Subcutaneous abdominal adipose tissue (tissue), 5 donors: Measurements from ENCODE around the gene RGS13.

Experiments
- H3K27ac ChIP-seq: one replicate; pipeline ENCODE4 v1.7.0; 2013; ENCODE audit warnings: low read depth, mild to moderate bottlenecking, inconsistent platforms, low read length, moderate library complexity
- H3K27me3 ChIP-seq, 5 donors: one replicate each; pipeline ENCODE4 v1.7.0; 2013; ENCODE audit warnings: low read length in 5 of 5, inconsistent platforms in 1 of 5; ENCODE audit not compliant: control insufficient read depth in 5 of 5, insufficient read depth in 4 of 5
- H3K36me3 ChIP-seq, 5 donors: one replicate each; pipeline ENCODE4 v1.7.0; 2013; ENCODE audit warnings: low read length in 5 of 5; ENCODE audit not compliant: control insufficient read depth in 5 of 5, insufficient read depth in 5 of 5
- H3K4me1 ChIP-seq, 5 donors: one replicate each; pipeline ENCODE4 v1.7.0; 2013; ENCODE audit warnings: low read length in 5 of 5, mild to moderate bottlenecking in 3 of 5, moderate library complexity in 1 of 5; ENCODE audit not compliant: control insufficient read depth in 5 of 5, insufficient read depth in 5 of 5
- H3K4me3 ChIP-seq, 5 donors: one replicate each; pipeline ENCODE4 v1.7.0; 2013; ENCODE audit warnings: low read length in 5 of 5, low read depth in 1 of 5
- H3K9ac ChIP-seq, 5 donors: one replicate each; pipeline ENCODE4 v1.7.0; 2013; ENCODE audit warnings: low read length in 5 of 5, mild to moderate bottlenecking in 4 of 5, moderate library complexity in 3 of 5
- H3K9me3 ChIP-seq, 5 donors: one replicate each; pipeline ENCODE4 v1.7.0; 2013; ENCODE audit warnings: low read length in 5 of 5; ENCODE audit not compliant: control insufficient read depth in 5 of 5
- donor health status: healthy.
- donor health status: healthy.
- donor health status: healthy.
- donor health status: healthy.
- donor health status: healthy.

RGS13 gene

DNA sequence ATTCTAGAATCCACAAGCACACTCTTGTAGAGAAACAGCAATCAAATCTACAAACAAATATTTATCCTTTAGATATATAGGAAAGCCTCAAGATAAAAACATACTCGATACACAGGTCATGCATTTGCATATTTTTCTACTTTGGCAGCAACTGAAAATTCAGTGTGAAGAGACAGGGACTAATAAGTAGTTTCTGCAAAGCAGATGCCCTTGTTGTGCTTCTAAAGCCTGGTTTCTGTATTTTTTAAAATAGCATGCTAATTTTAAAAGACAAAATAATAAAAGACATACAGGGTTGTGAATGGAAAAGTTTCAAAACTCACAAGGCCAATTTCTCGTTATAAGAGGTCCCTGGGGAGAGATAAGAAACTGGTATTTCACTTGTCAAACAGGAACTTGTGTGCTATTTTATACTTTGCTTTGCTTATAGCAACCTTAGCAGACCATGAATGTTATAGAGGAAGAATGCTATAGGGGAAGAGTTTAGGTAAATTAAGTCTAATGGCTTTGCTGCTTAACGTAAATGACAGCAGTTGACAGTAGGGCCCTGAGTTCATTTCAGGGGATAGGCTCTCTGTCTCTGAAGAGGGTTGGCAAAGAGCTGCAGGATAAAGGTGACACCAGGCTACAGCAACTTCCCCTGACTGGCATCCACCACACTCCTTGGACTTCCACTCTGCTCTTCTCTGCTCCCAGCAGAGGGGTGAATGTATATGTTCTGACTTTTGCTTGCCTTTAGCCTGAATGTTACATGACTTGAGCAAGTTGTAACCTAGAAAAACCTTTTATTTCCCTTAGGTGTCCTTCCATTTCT lies 9.4 kb upstream of the RGS13 start:
- no peak overlapping the region for H3K9ac ChIP-seq
- peaks cover 0 to 37% (median 23%) of the 10 kb centered on the region in 5 donors for H3K4me1 ChIP-seq
- H3K4me3 ChIP-seq, result peak overlapping the region in 2 of 5 donors; percentile 4 to 22
- H3K27me3 ChIP-seq, result no peaks in the 10 kb centered on the region
- no peaks in the 10 kb centered on the region for H3K9me3 ChIP-seq
- no peaks in the 10 kb centered on the region for H3K36me3 ChIP-seq
- no peak overlapping the region for H3K27ac ChIP-seq

DNA sequence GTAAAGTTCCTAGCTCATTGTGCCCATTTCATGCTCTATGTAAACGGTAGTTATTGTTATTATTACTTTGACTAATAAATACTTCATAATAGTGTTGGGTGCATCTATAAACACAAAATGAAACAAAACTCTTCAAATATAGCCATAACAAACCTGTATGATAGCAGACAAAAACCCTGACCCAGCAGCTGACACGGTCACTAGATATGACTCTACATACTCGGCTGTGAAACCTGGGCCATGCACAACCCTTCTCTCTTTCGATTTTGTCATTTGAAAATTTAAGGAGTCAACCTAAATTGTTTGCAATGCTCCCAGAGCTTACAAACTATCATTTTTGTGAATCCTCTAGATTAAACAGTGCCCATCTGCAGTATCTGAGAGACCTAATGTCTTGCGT lies 8.0 kb upstream of the RGS13 start:
- Histone ChIP-seq H3K4me3 (no peak overlapping the region), H3K27ac (peak overlapping the region; percentile 42), H3K4me1 (peaks cover 0 to 37% (median 23%) of the 10 kb centered on the region in 5 donors), H3K27me3 (no peaks in the 10 kb centered on the region), H3K36me3 (no peaks in the 10 kb centered on the region), H3K9ac (no peak overlapping the region), H3K9me3 (no peaks in the 10 kb centered on the region)

DNA sequence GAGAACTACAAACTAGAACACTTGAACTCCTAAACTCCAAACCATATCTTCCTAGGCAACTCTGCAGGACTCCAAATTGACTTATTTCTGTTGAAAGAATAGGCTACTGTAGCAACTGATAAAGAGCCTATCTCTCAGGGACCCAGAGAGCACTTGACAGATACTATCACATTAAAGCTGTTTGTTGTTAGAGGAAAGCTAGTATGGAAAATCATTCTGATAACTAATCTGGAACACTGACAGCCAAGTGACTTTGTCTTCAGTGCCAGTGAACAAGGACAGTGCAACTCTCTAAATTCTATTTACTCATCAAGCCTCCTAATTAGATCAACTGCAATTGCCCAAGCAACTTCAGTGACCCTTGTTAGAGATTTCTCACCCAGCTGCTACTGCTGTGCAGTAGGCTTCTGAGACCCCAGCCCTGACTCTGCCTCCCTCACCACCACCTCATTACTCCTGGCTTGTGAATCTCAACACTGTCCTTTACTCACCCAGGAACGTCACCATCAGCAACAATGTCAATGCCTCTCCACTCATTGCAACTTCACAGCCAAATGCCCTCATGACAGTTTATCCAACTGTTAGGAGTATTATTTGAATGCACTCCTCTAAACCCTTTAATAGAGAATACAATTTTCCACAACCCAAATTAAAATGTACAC lies 7.4 kb upstream of the RGS13 start:
- H3K4me3 ChIP-seq, result no peak overlapping the region
- no peaks in the 10 kb centered on the region for H3K27me3 ChIP-seq
- no peaks in the 10 kb centered on the region for H3K36me3 ChIP-seq
- H3K9ac ChIP-seq, result no peak overlapping the region
- H3K27ac ChIP-seq, result peak overlapping the region; percentile 42
- H3K9me3 ChIP-seq, result no peaks in the 10 kb centered on the region
- H3K4me1 ChIP-seq, result peaks cover 0 to 37% (median 23%) of the 10 kb centered on the region in 5 donors

DNA sequence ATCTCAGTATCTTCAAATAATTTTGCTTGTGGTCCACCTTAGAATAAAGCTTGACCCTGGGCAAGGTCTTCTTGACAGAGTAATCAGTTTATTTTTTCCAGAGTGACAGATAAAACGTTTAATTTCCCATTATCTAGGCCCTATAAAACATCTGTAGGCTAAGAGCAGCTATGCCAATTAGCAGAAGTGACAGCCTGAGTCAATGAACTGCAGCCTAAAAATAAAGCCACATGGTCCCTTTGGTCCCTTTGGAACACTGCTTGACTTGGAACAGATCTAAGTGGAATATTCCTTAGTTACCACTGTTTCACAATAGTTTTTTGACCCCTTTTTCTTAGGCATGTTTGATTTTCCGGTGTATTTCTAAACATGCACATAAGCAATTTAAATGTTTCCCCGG lies 6.3 kb upstream of the RGS13 start:
- peaks cover 0 to 37% (median 23%) of the 10 kb centered on the region in 5 donors for H3K4me1 ChIP-seq
- no peaks in the 10 kb centered on the region for H3K9me3 ChIP-seq
- H3K36me3 ChIP-seq, result no peaks in the 10 kb centered on the region
- peak overlapping the region; percentile 42 for H3K27ac ChIP-seq
- no peak overlapping the region for H3K9ac ChIP-seq
- H3K27me3 ChIP-seq, result no peaks in the 10 kb centered on the region
- peak overlapping the region in 1 of 5 donors; percentile 1 for H3K4me3 ChIP-seq

DNA sequence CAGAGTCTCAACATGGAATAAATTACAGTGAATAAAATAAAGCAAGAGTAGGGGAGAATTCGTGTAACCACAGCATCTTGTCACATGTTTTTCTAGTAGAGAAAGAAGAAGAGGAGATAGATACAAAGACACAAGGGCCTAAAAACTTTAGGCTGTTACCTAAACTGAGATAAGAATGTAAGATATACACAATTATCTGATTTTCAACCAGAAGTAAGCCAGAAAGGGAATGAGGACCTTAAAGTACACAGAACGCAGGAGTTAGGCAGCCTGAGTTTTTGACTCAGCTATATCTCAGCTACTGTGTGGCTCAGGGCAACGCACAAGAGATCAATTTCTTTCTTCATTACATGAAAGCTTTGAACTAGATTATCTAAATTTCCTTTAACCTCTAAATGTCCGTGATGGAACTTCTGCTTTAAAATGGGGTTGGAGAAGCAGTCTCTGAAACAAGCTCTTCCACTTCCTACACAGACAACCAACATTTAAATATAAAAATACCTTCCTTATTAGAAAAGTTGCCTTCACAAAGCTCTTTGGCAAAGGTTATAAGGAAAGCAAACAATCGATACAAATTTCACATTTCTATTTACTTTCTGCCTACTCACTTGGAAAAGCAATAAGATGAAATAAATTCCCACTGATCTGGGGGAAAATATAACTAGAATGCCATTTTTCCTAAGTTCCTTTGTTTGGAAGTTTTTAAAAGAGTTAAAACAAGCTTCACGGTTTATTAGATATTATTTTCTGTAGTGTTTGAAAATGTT lies 5.2 kb upstream of the RGS13 start:
- H3K36me3 ChIP-seq, result no peaks in the 10 kb centered on the region
- no peaks in the 10 kb centered on the region for H3K9me3 ChIP-seq
- H3K4me1 ChIP-seq, result peaks cover 0 to 37% (median 23%) of the 10 kb centered on the region in 5 donors
- H3K27ac ChIP-seq, result no peak overlapping the region
- H3K27me3 ChIP-seq, result no peaks in the 10 kb centered on the region
- H3K4me3 ChIP-seq, result no peak overlapping the region
- H3K9ac ChIP-seq, result no peak overlapping the region

DNA sequence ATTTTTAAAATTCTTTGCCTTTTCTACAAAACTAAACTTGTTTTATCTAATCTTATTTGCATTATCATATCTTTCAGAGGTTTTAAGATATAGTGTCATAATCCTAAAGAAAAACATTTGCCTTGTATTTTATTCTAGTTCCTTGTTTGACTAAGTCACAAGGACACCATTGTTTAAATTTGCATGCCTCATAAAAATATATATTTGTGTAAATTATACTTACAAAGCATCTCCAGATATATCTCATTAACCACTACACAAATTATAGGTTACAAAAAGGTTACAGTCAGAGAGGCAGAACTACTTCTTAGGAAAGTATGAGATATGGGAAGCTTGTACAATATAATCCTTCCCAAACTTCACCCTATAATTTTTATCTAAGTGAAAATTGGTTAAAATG lies 4.2 kb upstream of the RGS13 start:
- H3K9me3 ChIP-seq, result no peaks in the 10 kb centered on the region
- no peaks in the 10 kb centered on the region for H3K36me3 ChIP-seq
- no peak overlapping the region for H3K9ac ChIP-seq
- no peaks in the 10 kb centered on the region for H3K27me3 ChIP-seq
- no peak overlapping the region for H3K27ac ChIP-seq
- no peak overlapping the region for H3K4me3 ChIP-seq
- peaks cover 0 to 27% (median 15%) of the 10 kb centered on the region in 5 donors for H3K4me1 ChIP-seq

DNA sequence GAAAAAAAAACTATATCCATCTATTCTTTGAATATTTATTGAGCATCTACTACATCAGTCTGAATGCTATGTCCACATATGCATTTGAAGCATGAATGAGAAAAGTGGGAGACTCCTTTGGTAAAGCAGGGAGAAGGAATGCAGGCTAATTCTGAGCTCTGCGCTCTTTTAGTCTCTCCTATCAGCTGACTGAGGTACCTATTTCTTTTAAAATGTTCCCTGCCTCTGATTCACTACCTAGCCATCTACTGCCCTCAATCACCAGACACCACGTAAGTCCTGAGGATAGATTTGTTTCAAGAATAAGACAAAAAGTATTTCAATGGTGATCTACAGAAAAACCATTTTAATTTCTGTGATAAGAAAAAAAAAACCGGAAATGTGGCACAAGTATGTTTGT lies 3.8 kb upstream of the RGS13 start:
- H3K27ac ChIP-seq, result no peak overlapping the region
- H3K4me3 ChIP-seq, result no peak overlapping the region
- H3K4me1 ChIP-seq, result peaks cover 0 to 23% (median 13%) of the 10 kb centered on the region in 5 donors
- H3K27me3 ChIP-seq, result no peaks in the 10 kb centered on the region
- H3K9me3 ChIP-seq, result no peaks in the 10 kb centered on the region
- no peak overlapping the region for H3K9ac ChIP-seq
- no peaks in the 10 kb centered on the region for H3K36me3 ChIP-seq

DNA sequence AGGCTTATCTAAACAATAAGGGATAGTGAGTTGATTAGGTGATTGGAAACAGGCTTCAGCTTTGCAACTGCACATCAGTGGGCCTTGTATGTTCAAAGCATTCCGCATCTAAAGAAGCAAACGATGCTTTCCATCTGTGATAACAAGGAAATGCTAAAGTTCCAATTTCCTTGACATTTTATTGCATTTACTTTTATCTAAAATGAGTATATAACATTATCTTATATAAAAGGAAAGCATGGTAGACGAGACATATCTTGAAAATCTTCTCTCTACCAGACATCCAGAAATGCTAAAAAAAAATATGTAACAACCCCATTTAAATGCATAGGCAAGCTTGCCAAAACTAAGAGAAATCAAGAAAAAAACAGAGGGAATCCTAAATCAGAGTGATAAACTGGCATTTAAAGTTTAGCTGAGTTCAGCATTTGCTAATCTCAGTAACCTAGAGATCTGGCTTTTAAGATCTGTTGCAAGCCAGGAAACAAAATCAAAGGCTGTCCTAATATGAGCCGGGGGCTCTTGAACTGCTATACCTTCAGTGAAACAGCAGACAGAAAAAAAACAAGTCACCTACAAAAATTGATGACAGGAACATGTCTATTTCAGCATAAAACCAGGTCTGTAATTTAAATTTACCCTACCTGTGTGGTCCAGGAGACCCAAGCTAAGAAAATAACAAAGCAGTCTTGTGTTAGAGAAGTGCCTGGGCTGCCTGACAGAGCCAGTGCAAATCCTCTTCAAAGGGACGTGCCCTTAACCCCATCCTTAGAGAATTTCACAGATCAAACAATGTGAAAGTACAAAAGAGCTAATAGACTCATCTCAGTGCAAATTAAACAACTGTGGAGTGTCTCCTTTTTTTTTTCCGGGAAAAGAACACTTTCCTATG lies 3.1 kb upstream of the RGS13 start:
- Histone ChIP-seq H3K27ac (no peak overlapping the region), H3K27me3 (no peaks in the 10 kb centered on the region), H3K36me3 (no peaks in the 10 kb centered on the region), H3K4me1 (peaks cover 0 to 23% (median 13%) of the 10 kb centered on the region in 5 donors), H3K4me3 (no peak overlapping the region), H3K9ac (no peak overlapping the region), H3K9me3 (no peaks in the 10 kb centered on the region)

DNA sequence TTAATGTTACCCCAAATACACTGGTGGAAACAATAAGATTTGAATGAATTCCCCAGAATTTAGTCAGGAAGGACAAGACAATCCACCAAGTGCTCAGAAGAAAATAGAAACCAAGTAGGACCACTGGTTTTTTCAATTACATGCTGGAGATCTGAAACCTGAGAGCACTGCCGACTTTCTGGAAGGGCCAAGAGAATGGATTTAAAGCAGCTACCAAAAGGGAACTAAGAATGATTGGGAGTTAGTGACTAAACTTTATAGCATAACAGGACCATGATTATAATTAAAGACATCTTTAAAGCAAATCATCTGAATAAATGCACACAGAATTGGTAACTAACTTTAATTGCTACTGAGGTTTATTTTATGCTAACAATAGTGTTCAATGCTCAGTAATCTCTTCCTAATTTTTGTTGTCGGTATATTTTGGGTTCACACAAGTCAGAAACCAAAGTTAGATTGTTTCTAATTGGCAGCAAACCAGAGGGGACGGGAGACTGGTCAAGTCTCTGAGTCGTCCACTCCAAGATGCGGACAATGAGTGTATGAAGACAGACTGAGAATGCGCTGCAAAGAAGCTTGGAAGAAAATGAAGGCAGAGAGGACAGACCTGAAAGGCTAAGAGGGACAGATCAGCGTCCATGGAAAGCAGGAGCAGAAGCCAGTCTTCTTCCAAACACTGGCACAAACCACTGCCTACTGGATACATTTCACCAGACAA lies 2.3 kb upstream of the RGS13 start:
- no peaks in the 10 kb centered on the region for H3K27me3 ChIP-seq
- peaks cover 0 to 16% (median 10%) of the 10 kb centered on the region in 5 donors for H3K4me1 ChIP-seq
- no peak overlapping the region for H3K9ac ChIP-seq
- no peaks in the 10 kb centered on the region for H3K9me3 ChIP-seq
- H3K27ac ChIP-seq, result no peak overlapping the region
- H3K4me3 ChIP-seq, result no peak overlapping the region
- H3K36me3 ChIP-seq, result no peaks in the 10 kb centered on the region
